ENCODE data around the gene FOXC2. TPM values are rescaled to one million over a fixed set of nuclear protein-coding genes. Genes with fewer than 3 reads are reported as not detected.

The FOXC2 gene
- total RNA-seq, 1 experiment from 2014 or later, result 0.62 TPM

GRCh38 chr16:86593913-86594620 lies 27.4 kb downstream of the FOXC2 start:
- Histone ChIP-seq H3K27me3 (ENCODE audit: control insufficient read depth, insufficient read depth, low read length) (peaks cover under 1% of the 10 kb centered on the region; the same call in 1 of the 2 replicates), H3K36me3 (replicated peaks; ENCODE audit: control insufficient read depth, insufficient read depth, low read length) (no peaks in the 10 kb centered on the region), H3K4me3 (ENCODE audit: insufficient read depth, low read depth, low read length) (no peak overlapping the region)
- no peak for DNase-seq

GRCh38 chr16:86594721-86595120 lies 28.1 kb downstream of the FOXC2 start:
- no peak overlapping the region for H3K4me3 ChIP-seq (ENCODE audit: insufficient read depth, low read depth, low read length)
- H3K27me3 ChIP-seq (ENCODE audit: control insufficient read depth, insufficient read depth, low read length), result no peaks in the 10 kb centered on the region; the same call in 1 of the 2 replicates
- no peak for DNase-seq
- no peaks in the 10 kb centered on the region for H3K36me3 ChIP-seq (replicated peaks; ENCODE audit: control insufficient read depth, insufficient read depth, low read length)

- Histone ChIP-seq H3K36me3 (replicated peaks; ENCODE audit: control insufficient read depth, insufficient read depth, low read length) (no peaks in the 10 kb centered on the region), H3K4me3 (ENCODE audit: insufficient read depth, low read depth, low read length) (no peak overlapping the region), H3K27me3 (ENCODE audit: control insufficient read depth, insufficient read depth, low read length) (no peaks in the 10 kb centered on the region; the same call in 1 of the 2 replicates)
- DNase-seq, result no peak
These were observed 29.5 kb downstream of the FOXC2 start for GRCh38 chr16:86595983-86596605.

- H3K27me3 ChIP-seq (ENCODE audit: control insufficient read depth, insufficient read depth, low read length), result no peaks in the 10 kb centered on the region; the same call in 1 of the 2 replicates
- DNase-seq, result no peak
- H3K36me3 ChIP-seq (replicated peaks; ENCODE audit: control insufficient read depth, insufficient read depth, low read length), result no peaks in the 10 kb centered on the region
- no peak overlapping the region for H3K4me3 ChIP-seq (ENCODE audit: insufficient read depth, low read depth, low read length)
These were observed 30.7 kb downstream of the FOXC2 start for GRCh38 chr16:86597126-86597879.

GRCh38 chr16:86597880-86598606 lies 31.4 kb downstream of the FOXC2 start:
- Histone ChIP-seq H3K27me3 (ENCODE audit: control insufficient read depth, insufficient read depth, low read length) (no peaks in the 10 kb centered on the region; the same call in 1 of the 2 replicates), H3K4me3 (ENCODE audit: insufficient read depth, low read depth, low read length) (no peak overlapping the region), H3K36me3 (replicated peaks; ENCODE audit: control insufficient read depth, insufficient read depth, low read length) (no peaks in the 10 kb centered on the region)
- no peak for DNase-seq

- no peak overlapping the region for H3K4me3 ChIP-seq (ENCODE audit: insufficient read depth, low read depth, low read length)
- no peak for DNase-seq
- no peaks in the 10 kb centered on the region; the same call in 1 of the 2 replicates for H3K27me3 ChIP-seq (ENCODE audit: control insufficient read depth, insufficient read depth, low read length)
- H3K36me3 ChIP-seq (replicated peaks; ENCODE audit: control insufficient read depth, insufficient read depth, low read length), result no peaks in the 10 kb centered on the region
These were observed 32.3 kb downstream of the FOXC2 start for GRCh38 chr16:86598607-86599565.

- DNase-seq, result no peak
- H3K27me3 ChIP-seq (ENCODE audit: control insufficient read depth, insufficient read depth, low read length), result no peaks in the 10 kb centered on the region
- no peaks in the 10 kb centered on the region for H3K36me3 ChIP-seq (replicated peaks; ENCODE audit: control insufficient read depth, insufficient read depth, low read length)
- no peak overlapping the region for H3K4me3 ChIP-seq (ENCODE audit: insufficient read depth, low read depth, low read length)
These were observed 34.7 kb downstream of the FOXC2 start for GRCh38 chr16:86601356-86601755.

- no peak for DNase-seq
- no peak overlapping the region for H3K4me3 ChIP-seq (ENCODE audit: insufficient read depth, low read depth, low read length)
- H3K27me3 ChIP-seq (ENCODE audit: control insufficient read depth, insufficient read depth, low read length), result no peaks in the 10 kb centered on the region
- H3K36me3 ChIP-seq (replicated peaks; ENCODE audit: control insufficient read depth, insufficient read depth, low read length), result no peaks in the 10 kb centered on the region
These were observed 35.9 kb downstream of the FOXC2 start for GRCh38 chr16:86602521-86602920.

GRCh38 chr16:86604436-86605193 lies 38.0 kb downstream of the FOXC2 start:
- Histone ChIP-seq H3K27me3 (ENCODE audit: control insufficient read depth, insufficient read depth, low read length) (no peaks in the 10 kb centered on the region), H3K36me3 (replicated peaks; ENCODE audit: control insufficient read depth, insufficient read depth, low read length) (no peaks in the 10 kb centered on the region), H3K4me3 (ENCODE audit: insufficient read depth, low read depth, low read length) (no peak overlapping the region)
- DNase-seq, result no peak

GRCh38 chr16:86605950-86606349 lies 39.3 kb downstream of the FOXC2 start:
- no peak for DNase-seq

GRCh38 chr16:86608301-86608747 lies 41.7 kb downstream of the FOXC2 start:
- H3K36me3 ChIP-seq (replicated peaks; ENCODE audit: control insufficient read depth, insufficient read depth, low read length), result no peaks in the 10 kb centered on the region
- no peak for DNase-seq
- no peaks in the 10 kb centered on the region for H3K27me3 ChIP-seq (ENCODE audit: control insufficient read depth, insufficient read depth, low read length)

More at GRCh38 chr16:86605950-86606349, 39.3 kb downstream of the FOXC2 start:
- no peak overlapping the region for H3K4me3 ChIP-seq (ENCODE audit: insufficient read depth, low read depth, low read length)
- no peaks in the 10 kb centered on the region for H3K27me3 ChIP-seq (ENCODE audit: control insufficient read depth, insufficient read depth, low read length)
- no peaks in the 10 kb centered on the region for H3K36me3 ChIP-seq (replicated peaks; ENCODE audit: control insufficient read depth, insufficient read depth, low read length)

GRCh38 chr16:86609115-86609514 lies 42.5 kb downstream of the FOXC2 start:
- no peaks in the 10 kb centered on the region for H3K27me3 ChIP-seq (ENCODE audit: control insufficient read depth, insufficient read depth, low read length)
- no peaks in the 10 kb centered on the region for H3K36me3 ChIP-seq (replicated peaks; ENCODE audit: control insufficient read depth, insufficient read depth, low read length)
- no peak for DNase-seq
- no peak overlapping the region for H3K4me3 ChIP-seq (ENCODE audit: insufficient read depth, low read depth, low read length)

More at GRCh38 chr16:86608301-86608747, 41.7 kb downstream of the FOXC2 start:
- H3K4me3 ChIP-seq (ENCODE audit: insufficient read depth, low read depth, low read length), result no peak overlapping the region

- no peak for DNase-seq
- no peaks in the 10 kb centered on the region for H3K36me3 ChIP-seq (replicated peaks; ENCODE audit: control insufficient read depth, insufficient read depth, low read length)
- no peak overlapping the region for H3K4me3 ChIP-seq (ENCODE audit: insufficient read depth, low read depth, low read length)
- no peaks in the 10 kb centered on the region for H3K27me3 ChIP-seq (ENCODE audit: control insufficient read depth, insufficient read depth, low read length)
These were observed 43.0 kb downstream of the FOXC2 start for GRCh38 chr16:86609661-86610060.
